Lower leg skin (tissue), 3 donors: ENCODE data around the gene RAB6D.
"Not testable (repeated sequence)": the region's sequence is repeated elsewhere in the genome, so short reads cannot be mapped to it uniquely, and the experiment has no call there.

Experiments used
- POLR2A ChIP-seq, 2 donors: fragments of 450-650 bp; IDR thresholded peaks; one replicate each; pipeline ENCODE4 v1.6.1; 2016 to 2017; ENCODE audit warnings: antibody characterized with exemption in 2 of 2, mild to moderate bottlenecking in 1 of 2, moderate library complexity in 1 of 2
- TF ChIP-seq, protein P1 (sequence below), 3 donors: fragments of 450-650 bp; IDR thresholded peaks; one replicate each; pipeline ENCODE4 v1.5.1; 2016; ENCODE audit warnings: antibody characterized with exemption in 3 of 3, mild to moderate bottlenecking in 3 of 3, moderate library complexity in 2 of 3

DNA sequence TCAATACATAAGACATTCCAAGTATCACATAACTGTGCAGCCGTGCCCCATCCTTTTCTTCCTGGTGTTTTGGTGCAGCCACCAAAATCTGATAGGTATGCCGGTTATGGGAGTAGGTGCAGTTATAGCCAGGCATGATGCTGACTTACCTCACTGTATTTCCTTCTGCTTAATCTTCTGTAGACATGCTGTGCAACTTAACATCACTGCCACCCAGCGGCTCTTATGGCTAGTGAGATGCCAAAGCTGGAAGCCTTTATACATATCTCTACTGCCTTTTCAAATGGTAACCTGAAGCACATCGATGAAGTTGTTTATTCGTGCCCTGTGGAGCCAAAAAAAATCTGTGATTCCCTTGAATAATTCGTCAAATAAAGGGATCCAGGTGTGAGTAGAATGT is 28.6 kb downstream of the RAB6D start:
- TF ChIP-seq, protein P1, sequence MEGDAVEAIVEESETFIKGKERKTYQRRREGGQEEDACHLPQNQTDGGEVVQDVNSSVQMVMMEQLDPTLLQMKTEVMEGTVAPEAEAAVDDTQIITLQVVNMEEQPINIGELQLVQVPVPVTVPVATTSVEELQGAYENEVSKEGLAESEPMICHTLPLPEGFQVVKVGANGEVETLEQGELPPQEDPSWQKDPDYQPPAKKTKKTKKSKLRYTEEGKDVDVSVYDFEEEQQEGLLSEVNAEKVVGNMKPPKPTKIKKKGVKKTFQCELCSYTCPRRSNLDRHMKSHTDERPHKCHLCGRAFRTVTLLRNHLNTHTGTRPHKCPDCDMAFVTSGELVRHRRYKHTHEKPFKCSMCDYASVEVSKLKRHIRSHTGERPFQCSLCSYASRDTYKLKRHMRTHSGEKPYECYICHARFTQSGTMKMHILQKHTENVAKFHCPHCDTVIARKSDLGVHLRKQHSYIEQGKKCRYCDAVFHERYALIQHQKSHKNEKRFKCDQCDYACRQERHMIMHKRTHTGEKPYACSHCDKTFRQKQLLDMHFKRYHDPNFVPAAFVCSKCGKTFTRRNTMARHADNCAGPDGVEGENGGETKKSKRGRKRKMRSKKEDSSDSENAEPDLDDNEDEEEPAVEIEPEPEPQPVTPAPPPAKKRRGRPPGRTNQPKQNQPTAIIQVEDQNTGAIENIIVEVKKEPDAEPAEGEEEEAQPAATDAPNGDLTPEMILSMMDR (IDR thresholded peaks at IDR 0.05): not testable (repeated sequence)
- TF ChIP-seq POLR2A (IDR thresholded peaks at IDR 0.05): not testable (repeated sequence)
